GM18873 (cell line): ENCODE measurements around the gene SEC23B.
"Not testable (repeated sequence)": the region's sequence is repeated elsewhere in the genome, so short reads cannot be mapped to it uniquely, and the experiment has no call there.

Experiments used
- ATAC-seq: cut with Tn5 transposase; IDR thresholded peaks from one replicate; pipeline ENCODE4 v1.9.1; 2021; ENCODE audit warnings: mild to moderate bottlenecking, moderate library complexity, moderate number of reproducible peaks; ENCODE audit not compliant: unreplicated experiment, low FRiP score

SEC23B gene

DNA sequence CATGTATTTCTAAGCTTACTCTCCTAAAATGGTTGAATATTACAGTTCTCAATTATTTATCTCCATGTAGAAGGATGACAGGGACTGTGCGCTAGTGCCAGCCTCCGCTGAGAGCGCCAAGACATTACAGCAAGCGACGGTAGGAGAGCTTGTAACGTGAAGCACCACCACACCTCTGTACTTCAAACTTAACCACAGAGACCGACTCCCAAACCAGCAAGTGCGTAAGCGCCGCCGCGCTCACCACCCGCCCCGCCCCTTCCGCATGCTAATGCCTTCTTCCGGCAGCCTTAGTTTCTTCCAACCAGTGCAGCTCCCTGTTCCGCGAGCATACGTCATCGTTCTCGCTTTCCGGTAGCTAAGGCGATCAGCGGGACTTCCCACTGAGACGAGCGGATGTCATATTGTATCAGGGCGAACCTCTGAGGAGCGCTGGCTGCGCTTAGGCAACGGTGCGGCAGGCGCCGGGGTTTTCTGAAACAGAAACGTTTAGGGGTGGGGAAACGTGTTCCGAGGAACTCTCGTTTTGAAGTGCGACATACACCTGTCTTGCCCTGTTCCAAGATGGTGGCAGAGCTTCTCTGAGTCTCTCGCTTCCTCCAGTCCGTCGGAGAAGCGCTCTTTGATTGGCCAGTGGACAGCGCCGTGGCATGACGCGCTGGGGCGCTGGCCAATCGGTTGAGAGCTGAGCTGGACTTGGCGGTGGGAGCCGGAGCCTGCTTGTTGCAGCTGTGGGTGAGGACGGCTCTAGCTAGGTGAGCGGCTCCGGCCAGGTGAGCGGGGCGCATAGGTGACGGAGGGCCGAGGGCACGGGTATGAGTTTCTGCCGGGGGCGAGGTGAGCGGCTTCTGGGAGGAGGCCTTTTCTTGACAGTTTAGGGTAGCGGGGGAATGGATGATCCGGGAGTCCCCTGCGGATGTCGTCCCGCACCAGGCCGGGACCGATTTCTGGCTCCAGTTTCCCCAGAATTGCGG lies at the start of gene SEC23B:
Gene SEC23B, plus strand, starts transcription at position 723 of the 974 bp plus-strand sequence. CDS start 2,896 bp downstream, outside the sequence.
- peak; percentile 97 for ATAC-seq

DNA sequence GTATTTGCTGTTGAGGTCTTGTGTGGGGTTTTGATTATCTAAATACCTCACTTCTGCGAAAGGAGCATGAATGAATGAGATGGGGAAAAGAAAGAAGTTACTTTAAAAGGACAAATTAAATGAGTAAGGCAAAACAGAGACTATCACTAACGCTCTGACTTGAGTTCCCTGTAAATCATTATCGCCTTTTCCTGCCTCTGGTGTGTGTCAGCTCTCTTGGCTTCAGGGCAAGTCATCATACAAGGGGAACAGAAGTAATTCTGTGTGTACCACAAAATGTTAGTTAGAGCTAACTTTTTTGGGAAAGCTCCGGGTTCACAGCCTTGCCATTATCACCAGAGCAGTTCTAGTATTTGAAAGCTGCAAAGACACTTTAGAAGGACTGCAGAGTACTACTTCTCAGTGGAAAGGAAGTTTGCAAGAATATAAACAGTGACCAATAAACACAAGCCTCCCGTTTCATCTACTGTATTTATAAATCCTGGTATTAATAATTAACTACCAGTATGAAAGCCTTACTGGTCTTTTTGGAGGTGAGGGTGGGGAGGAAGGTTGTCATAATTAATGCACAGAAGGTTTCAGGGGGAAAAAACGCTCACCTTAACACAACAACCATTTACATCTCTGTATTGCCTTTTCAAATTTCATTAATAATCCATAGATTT lies 42.1 kb upstream of the SEC23B start:
- no peak for ATAC-seq

DNA sequence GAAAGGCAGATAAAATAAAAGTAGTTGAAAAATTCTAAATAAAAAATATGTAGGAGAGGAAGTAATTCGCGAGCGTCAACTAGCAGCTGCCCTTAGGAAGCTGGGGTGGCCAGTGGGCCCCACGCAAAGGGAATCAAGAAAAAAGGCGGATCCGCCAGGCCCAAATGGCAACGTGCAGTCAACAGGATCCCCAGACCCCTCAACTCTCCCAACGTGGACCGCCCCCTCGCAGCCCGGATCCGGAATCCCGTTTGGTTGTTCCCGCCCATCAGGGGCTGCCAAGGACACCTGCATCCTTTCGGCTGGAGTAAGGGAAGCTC lies 41.2 kb upstream of the SEC23B start:
- ATAC-seq: no peak

DNA sequence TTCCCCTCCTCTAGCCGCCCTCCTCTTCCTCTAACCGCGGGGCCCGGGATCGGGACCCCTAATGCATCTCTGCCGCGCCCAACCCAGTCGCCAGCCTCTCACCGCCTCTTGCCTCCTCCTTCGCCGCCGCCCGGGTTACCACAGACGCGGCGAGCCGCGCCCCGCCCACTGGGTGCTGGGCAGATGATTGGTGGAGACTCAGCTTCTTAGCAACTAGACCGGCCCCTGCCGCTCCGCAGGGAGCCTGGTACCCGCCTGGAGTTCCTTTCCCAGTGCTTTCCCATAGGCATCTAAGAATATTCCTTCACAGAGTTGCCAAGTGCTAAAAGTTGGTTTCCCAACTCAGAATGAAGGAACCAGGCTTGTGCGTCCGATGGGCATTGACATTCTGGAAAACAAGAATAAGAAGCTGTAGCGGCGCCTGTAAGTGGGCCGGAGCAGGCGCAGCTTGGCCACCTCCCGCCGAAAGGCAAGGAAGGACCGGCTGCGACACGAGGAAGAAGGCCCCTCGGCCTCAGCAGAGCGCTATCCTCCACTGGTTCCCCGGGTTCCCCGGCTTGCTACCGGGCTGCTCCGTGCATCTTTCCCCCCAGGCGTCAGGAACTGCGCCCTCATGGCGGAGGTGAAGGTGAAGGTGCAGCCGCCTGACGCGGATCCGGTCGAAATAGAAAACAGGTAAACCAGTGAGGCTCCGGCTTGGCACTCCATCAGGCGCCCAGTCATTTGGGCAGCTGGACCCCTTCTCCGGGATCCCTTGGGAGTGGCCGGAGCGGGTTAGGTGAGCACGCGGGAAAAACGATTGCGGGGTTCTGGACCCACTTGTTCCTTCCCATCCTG lies 40.6 kb upstream of the SEC23B start, which contains the start of the genes DZANK1 and POLR3F:
Gene DZANK1, minus strand, starts transcription at position 137 of the 837 bp plus-strand sequence. CDS start 1,672 bp downstream, outside the sequence.
Gene POLR3F, plus strand, starts transcription at position 497 of the 837 bp plus-strand sequence. Its CDS starts 117 bp downstream, at position 614.
- peak; percentile 94 for ATAC-seq

DNA sequence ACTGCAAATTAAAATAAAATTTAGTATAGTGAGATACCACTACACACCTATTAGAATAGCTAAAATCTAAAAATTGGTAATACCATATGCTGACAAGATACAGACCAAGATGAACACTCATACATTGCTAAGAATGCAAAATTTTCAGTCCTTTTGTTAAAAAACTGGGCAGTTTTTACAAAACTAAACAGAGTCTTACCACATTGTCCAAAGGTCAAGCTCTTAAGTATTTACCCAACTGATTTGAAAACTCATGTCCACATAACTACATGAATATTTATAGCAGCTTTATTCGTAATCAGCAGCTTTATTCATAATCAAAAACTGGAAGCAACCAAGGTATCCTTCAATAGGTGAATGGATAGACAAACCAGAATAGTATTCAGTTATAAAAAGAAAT lies 30.5 kb upstream of the SEC23B start:
- no peak for ATAC-seq

DNA sequence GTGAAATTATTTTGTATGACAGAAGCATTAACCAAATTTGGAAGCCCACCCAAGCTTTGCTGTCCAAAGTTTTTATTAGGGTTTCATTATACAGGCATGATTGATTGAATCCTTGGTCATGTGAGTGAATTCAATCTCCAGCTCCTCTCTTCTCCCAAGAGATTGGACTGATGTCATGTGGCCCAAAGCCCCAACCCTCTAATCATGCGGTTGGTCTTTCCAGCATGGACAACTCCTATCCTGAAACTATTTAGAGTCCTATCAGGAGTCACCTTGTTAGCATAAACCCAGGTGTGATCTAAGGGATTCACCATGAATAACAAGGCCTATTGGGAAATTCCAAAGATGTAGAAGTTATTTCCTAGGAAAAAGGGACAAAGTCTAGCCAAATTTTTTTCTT lies 29.9 kb upstream of the SEC23B start:
- ATAC-seq: no peak

DNA sequence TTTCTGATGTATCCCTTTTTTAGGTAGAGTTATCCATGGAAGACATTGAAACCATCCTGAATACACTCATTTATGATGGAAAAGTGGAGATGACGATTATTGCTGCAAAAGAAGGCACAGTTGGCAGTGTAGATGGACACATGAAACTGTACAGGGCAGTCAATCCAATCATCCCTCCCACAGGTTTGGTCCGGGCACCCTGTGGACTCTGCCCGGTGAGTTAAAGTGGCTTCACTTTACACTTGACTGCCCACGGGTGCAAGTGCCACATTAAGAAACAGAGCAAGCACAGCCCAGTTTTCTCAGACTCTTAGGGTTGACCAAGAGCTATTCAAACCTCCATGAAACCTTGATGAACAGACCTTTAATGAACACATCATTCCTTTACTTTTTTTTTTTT lies 26.1 kb upstream of the SEC23B start:
- no peak for ATAC-seq

DNA sequence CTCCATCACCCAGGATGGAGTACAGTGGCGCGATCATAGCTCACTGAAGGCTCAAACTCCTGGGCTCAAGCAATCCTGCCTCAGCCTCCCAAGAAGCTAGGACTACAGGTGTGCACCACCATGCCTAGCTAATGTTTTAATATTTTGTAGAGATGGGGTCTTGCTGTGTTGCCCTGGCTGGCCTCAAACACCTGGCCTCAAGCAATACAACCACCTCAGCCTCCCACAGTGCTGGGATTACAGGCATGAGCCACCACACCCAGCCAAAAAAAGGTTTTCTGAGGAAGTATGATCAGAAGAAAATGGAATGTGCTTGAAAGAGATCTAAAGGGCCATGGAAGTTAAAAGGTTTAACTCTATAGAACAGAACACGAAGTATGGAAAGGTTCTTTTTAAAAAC lies 19.4 kb upstream of the SEC23B start:
- ATAC-seq: no peak

DNA sequence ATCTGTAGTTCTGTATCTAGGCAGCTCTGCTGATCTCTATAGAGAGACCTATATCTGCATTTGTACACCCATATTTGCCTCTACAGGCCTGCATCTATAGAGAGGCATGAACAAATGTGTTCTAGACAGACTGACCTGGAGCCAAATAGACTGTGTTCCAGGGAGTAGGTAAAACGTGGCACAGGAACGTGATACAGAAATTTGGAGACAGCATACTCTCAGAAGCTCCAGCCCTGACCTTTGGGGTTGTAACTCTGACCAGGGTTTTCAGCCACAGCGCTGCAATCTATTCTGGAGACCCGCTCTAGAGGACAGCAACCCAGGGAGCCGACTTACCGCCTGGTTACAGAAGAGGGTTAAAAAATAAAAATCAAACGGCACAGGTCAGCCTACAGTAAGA lies 11.7 kb upstream of the SEC23B start:
- ATAC-seq: no peak

DNA sequence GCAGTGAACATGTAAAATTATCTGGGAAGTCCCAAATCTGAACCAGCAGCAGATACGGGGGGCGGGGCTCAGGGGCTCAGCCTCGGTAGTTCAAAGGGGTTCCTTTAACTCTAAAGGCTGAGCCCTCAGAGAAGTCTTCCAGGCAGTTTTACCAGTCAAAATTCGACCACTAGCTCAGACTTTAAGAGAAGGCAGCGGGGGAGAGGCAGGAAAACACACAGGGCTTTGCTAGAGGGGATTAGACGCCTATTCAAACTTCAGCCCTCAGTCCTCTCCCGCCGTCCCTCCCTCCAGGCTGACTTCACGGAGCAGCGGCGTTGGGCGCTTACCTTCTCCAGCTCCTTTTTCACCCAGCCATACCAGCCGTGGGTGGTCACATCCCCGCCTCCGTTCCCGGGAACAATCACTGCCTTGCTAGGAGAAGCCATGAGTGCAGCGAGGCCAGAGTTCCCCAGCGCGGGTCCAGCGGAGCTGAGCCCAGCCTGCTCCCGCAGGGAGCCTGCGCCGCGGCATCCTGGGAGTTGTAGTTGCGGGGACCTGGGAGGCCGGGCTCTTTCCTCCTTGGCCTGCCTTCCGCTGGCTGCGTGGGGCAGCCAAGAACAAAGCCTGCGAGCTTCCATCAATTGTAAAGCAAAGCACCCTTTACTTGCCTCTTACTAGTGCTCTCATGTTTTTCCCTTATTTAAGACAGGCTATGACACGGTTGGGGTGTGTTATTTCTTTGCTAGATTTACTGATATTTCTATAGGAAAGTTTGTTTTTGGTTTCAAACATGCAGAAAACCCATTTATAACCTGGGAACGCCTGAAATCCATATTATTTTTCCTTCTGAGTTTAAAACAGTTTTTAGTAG lies 10.8 kb upstream of the SEC23B start, which contains the start of gene RBBP9:
Gene RBBP9, minus strand, starts transcription at position 486 of the 853 bp plus-strand sequence. Its CDS starts 58 bp downstream, at position 428.
- ATAC-seq: peak; percentile 94

DNA sequence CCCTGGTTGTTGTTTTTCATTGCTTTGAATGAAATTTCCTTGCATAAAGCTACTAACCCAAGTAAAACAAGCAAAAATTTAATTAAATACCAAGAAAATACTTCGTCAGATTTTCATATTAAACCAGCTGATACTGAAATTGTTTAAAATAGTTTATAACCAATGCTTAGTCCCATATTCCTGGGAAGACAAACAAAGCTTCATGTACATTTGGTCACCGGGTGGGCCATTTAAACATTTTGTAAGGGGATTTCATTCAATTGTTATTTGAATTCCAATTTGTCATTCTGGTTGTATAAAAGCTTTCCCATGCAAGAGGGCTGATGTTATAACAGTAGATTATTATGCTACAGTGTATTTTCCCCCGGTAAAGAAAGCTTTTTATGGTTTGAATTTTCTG lies 10.1 kb upstream of the SEC23B start:
- no peak for ATAC-seq

DNA sequence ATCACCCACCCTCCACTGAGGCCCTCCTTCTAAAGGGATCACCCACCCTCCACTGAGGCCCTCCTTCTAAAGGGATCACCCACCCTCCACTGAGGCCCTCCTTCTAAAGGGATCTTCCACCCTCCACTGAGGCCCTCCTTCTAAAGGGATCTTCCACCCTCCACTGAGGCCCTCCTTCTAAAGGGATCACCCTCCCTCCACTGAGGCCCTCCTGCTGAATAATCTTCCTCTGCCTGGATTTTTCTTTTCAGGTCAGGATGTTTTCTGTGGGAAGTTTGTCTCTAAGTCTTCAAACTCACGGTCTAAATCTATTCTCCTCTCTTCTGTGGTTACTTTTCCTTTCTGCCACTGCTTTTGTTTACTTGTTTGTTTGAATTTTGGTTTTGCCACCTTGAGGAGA lies 6.1 kb upstream of the SEC23B start:
- not testable (repeated sequence) for ATAC-seq

DNA sequence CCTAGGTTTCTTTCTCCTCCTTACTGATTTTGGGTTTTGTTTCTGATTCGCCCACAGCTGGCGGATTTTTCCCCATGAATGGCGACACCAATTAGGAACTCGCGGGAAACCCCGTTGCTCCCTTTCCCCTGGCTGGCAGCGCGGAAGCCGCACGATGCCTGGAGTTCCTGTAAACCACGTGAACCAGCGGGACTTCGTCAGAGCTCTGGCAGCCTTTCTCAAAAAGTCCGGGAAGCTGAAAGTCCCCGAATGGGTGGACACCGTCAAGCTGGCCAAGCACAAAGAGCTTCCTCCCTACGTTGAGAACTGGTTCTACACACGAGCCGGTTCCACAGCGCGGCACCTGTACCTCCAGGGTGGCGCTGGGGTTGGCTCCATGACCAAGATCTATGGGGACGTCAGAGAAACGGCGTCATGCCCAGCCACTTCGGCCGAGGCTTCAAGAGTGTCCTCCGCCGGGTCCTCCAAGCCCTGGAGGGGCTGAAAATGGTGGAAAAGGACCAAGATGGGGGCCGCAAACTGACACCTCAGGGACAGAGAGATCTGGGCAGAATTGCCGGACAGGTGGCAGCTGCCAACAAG lies 3.2 kb upstream of the SEC23B start:
- no peak for ATAC-seq

DNA sequence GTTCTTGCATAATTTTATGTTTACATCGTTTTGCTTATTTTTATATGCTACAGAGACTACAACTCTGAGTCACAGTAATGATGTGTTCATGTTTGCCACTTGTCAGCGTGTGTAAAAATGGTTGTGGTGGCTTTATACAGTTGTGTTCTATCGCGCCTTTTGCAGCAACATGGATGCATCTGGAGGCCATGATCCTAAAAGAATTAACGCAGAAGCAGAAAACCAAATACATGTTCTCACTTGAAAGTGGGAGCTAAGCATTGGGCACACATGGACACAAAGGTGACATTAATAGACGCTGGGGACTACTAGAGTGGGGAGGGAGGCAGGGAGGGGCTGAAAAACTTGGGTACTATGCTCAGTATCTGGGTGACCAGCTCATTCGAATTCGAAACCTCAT lies 996 bp upstream of the SEC23B start:
- ATAC-seq: no peak

DNA sequence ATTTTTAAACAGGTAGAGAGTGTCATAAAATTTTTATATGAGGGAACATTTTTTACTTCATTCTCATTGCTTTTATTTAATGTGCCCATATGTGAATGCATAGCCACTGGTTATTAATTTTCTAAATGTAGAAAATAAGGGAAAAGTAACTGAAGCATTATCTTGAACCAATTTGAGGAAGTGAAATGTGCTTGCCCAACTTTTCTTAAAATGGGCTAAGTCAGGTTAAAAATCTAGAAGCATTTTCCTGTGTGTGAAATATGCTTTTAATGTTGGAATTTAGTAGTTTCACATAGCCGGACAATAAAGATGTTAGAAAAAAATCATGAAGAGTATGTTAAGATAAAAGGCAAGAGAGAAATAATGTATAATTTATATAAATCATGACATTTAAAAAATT lies 3.8 kb downstream of the SEC23B start:
- ATAC-seq: no peak

DNA sequence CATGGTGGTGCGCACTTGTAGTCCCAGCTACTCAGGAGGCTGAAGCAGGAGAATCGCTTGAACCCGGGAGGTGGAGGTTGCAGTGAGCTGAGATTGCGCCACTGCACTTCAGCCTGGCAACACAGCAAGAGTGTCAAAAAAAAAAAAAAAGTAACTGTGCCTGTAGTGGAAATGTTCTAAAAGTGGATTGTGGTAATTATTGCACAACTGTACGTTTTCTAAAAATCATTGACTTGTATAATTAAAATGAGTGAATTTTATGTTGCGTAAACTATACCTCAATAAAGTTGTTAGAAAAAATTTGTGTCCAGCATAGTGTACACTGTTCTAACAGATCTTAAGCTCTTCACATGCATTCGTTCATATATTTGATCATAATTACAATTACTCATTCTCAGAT lies 5.5 kb downstream of the SEC23B start:
- ATAC-seq: no peak

DNA sequence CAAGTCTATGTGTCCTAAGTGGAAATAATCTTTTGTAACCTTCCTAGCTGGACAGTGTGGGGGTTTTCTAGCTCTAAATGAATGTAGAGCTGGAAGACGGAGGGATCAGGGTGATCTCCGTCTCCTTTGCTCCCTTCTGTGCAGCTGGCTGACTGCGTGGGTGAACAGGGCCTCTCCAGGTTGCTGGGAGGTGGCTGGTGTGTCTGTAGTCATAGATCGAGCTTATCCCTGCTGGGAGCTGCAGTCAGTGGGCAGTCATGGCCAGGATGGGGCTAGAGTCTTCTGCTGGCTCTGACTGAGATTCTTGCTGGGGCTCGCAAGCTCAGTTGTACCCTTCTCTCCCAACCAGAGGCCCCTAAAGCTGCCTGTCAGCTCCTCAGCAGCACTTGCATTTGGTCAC lies 6.4 kb downstream of the SEC23B start:
- ATAC-seq: no peak

DNA sequence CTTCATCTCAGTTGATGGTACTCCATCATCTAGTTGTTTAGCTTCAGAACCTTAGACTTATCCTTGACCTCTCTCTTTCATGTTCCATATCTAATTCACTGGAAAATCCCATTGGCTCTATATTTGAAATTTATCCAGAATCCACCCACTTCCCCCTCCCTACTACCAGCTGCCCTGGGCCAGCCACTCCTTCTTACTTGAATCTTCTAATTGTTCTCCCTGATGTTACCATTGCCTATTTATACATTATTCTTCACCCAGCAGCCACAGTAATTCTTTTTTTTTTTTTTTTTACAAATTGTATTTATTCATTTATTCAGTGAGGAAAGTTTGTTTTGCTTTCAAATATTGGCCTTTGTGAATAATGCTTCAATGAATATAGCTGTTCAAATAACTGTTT lies 8.2 kb downstream of the SEC23B start:
- no peak for ATAC-seq

DNA sequence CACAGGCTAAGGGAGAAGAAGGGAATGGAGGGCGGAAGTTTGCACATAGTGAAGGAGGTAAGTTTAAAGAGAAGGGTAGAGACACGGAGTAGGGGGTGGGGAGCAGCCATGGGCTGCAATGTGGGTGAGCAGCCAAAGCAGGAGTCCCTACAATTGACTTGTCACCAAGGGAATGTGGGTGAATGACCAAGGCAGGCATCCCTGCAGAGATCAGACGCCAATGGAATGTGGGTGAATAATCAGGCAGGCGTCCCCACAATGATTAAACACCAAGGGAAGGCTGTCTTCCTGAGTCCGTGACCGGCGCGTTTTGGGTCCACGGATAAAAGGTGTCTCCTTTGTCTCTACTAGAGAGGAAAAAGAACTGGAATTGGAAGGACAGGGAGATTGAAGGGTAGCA lies 14.3 kb downstream of the SEC23B start:
- not testable (repeated sequence) for ATAC-seq
